Epidermal melanocyte (primary cell): Measurements from ENCODE around the gene HMGN3.

ENCODE experiments used
- DNase-seq: peaks from one replicate; pipeline ENCODE4 v3.0.0; 2011; ENCODE audit warnings: low spot score; ENCODE audit not compliant: insufficient read length

Gene HMGN3

GRCh38 chr6:79184641-79185040 lies 49.8 kb downstream of the HMGN3 start:
- no peak for DNase-seq

GRCh38 chr6:79184086-79184485 lies 50.4 kb downstream of the HMGN3 start:
- DNase-seq = no peak

GRCh38 chr6:79180052-79180451 lies 54.4 kb downstream of the HMGN3 start:
- DNase-seq = no peak

- DNase-seq = no peak
Measured at GRCh38 chr6:79173378-79173777, 61.1 kb downstream of the HMGN3 start.

- DNase-seq = no peak
Measured at GRCh38 chr6:79170959-79171358, 63.5 kb downstream of the HMGN3 start.

GRCh38 chr6:79170431-79170830 lies 64.1 kb downstream of the HMGN3 start:
- no peak for DNase-seq

- DNase-seq = no peak
Measured at GRCh38 chr6:79168695-79168980, 65.8 kb downstream of the HMGN3 start.

- DNase-seq = no peak
Measured at GRCh38 chr6:79167931-79168694, 66.4 kb downstream of the HMGN3 start.

- no peak for DNase-seq
Measured at GRCh38 chr6:79159846-79160245, 74.6 kb downstream of the HMGN3 start.

GRCh38 chr6:79158856-79159516 lies 75.5 kb downstream of the HMGN3 start:
- DNase-seq = no peak

GRCh38 chr6:79157961-79158644 lies 76.4 kb downstream of the HMGN3 start:
- no peak for DNase-seq

- no peak for DNase-seq
Measured at GRCh38 chr6:79152269-79152737, 82.2 kb downstream of the HMGN3 start.
